ENCODE measurements around the gene PERM1. TPM values are rescaled to one million over a fixed set of nuclear protein-coding genes. Genes with fewer than 3 reads are reported as not detected.
A peak's percentile ranks its signal among the peaks of the same experiment; 100 is the strongest.

Gene PERM1
- total and polyA plus RNA-seq, 4 donors, result under 0.01 to 0.06 TPM; not detected in 2

DNA sequence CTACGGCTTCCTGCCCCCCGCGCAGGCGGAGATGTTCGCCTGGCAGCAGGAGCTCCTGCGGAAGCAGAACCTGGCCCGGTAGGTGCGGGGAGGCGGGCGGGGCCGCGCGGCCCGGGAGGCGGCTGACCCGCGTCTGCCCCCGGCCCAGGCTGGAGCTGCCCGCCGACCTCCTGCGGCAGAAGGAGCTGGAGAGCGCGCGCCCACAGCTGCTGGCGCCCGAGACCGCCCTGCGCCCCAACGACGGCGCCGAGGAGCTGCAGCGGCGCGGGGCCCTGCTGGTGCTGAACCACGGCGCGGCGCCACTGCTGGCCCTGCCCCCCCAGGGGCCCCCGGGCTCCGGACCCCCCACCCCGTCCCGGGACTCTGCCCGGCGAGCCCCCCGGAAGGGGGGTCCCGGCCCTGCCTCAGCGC, 39.5 kb downstream of the PERM1 start:
- Histone ChIP-seq H3K9me3 (ENCODE audit: control insufficient read depth in 4 of 4, low read length in 3 of 4) (no peaks in the 10 kb centered on the region), H3K9ac (ENCODE audit: low read depth in 1 of 2, low read length in 2 of 2) (no peak overlapping the region), H3K36me3 (ENCODE audit: control insufficient read depth in 4 of 4, insufficient read depth in 3 of 4, low read depth in 1 of 4, low read length in 3 of 4) (peaks cover 0 to 25% (median 4%) of the 10 kb centered on the region in 4 donors), H3K4me1 (ENCODE audit: control insufficient read depth in 4 of 4, insufficient read depth in 4 of 4, low read length in 3 of 4) (peaks cover 15 to 35% (median 21%) of the 10 kb centered on the region in 4 donors), H3K27ac (ENCODE audit: low read depth in 1 of 2, low read length in 2 of 2) (peak overlapping the region; percentile 37 to 54), H3K27me3 (ENCODE audit: control insufficient read depth in 4 of 4, insufficient read depth in 4 of 4, low read length in 3 of 4) (peaks cover 0 to 2% (median 0%) of the 10 kb centered on the region in 4 donors), H3K4me3 (ENCODE audit: low read depth in 1 of 3, low read length in 3 of 3) (peak overlapping the region in 1 of 3 donors; percentile 50)
- TF ChIP-seq HNF4A (conservative IDR thresholded peaks at IDR 0.05), result no peak
- no peak for TF ChIP-seq JUND (IDR thresholded peaks at IDR 0.05)
- no peak for TF ChIP-seq NR2F2 (IDR thresholded peaks at IDR 0.05)
- TF ChIP-seq FOXA2 (IDR thresholded peaks at IDR 0.05), result no peak
- TF ChIP-seq, protein P1, sequence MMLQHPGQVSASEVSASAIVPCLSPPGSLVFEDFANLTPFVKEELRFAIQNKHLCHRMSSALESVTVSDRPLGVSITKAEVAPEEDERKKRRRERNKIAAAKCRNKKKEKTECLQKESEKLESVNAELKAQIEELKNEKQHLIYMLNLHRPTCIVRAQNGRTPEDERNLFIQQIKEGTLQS (IDR thresholded peaks at IDR 0.05), result no peak
- no peak for TF ChIP-seq RAD21 (IDR thresholded peaks at IDR 0.05)
- TF ChIP-seq EGR1 (IDR thresholded peaks at IDR 0.05; ENCODE audit: low read depth in 2 of 2), result no peak
- TF ChIP-seq, protein P2, sequence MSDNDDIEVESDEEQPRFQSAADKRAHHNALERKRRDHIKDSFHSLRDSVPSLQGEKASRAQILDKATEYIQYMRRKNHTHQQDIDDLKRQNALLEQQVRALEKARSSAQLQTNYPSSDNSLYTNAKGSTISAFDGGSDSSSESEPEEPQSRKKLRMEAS (IDR thresholded peaks at IDR 0.05), result no peak
- TF ChIP-seq SP1 (IDR thresholded peaks at IDR 0.05), result no peak
- TF ChIP-seq GABPA (IDR thresholded peaks at IDR 0.05 in 1 of 2, conservative IDR thresholded peaks at IDR 0.05 in 1 of 2), result no peak
- TF ChIP-seq TAF1 (conservative IDR thresholded peaks at IDR 0.05), result no peak
- TF ChIP-seq, protein P3, sequence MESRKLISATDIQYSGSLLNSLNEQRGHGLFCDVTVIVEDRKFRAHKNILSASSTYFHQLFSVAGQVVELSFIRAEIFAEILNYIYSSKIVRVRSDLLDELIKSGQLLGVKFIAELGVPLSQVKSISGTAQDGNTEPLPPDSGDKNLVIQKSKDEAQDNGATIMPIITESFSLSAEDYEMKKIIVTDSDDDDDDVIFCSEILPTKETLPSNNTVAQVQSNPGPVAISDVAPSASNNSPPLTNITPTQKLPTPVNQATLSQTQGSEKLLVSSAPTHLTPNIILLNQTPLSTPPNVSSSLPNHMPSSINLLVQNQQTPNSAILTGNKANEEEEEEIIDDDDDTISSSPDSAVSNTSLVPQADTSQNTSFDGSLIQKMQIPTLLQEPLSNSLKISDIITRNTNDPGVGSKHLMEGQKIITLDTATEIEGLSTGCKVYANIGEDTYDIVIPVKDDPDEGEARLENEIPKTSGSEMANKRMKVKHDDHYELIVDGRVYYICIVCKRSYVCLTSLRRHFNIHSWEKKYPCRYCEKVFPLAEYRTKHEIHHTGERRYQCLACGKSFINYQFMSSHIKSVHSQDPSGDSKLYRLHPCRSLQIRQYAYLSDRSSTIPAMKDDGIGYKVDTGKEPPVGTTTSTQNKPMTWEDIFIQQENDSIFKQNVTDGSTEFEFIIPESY (IDR thresholded peaks at IDR 0.05), result no peak
- TF ChIP-seq YY1 (IDR thresholded peaks at IDR 0.05), result no peak
- TF ChIP-seq, protein P4, sequence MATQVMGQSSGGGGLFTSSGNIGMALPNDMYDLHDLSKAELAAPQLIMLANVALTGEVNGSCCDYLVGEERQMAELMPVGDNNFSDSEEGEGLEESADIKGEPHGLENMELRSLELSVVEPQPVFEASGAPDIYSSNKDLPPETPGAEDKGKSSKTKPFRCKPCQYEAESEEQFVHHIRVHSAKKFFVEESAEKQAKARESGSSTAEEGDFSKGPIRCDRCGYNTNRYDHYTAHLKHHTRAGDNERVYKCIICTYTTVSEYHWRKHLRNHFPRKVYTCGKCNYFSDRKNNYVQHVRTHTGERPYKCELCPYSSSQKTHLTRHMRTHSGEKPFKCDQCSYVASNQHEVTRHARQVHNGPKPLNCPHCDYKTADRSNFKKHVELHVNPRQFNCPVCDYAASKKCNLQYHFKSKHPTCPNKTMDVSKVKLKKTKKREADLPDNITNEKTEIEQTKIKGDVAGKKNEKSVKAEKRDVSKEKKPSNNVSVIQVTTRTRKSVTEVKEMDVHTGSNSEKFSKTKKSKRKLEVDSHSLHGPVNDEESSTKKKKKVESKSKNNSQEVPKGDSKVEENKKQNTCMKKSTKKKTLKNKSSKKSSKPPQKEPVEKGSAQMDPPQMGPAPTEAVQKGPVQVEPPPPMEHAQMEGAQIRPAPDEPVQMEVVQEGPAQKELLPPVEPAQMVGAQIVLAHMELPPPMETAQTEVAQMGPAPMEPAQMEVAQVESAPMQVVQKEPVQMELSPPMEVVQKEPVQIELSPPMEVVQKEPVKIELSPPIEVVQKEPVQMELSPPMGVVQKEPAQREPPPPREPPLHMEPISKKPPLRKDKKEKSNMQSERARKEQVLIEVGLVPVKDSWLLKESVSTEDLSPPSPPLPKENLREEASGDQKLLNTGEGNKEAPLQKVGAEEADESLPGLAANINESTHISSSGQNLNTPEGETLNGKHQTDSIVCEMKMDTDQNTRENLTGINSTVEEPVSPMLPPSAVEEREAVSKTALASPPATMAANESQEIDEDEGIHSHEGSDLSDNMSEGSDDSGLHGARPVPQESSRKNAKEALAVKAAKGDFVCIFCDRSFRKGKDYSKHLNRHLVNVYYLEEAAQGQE (IDR thresholded peaks at IDR 0.05), result no peak
- no peak for TF ChIP-seq RXRA (IDR thresholded peaks at IDR 0.05)
- DNase-seq (ENCODE audit: low spot score), result no peak
- WGBS, result 3% methylated on average over 48 of the region's 48 CpGs

DNA sequence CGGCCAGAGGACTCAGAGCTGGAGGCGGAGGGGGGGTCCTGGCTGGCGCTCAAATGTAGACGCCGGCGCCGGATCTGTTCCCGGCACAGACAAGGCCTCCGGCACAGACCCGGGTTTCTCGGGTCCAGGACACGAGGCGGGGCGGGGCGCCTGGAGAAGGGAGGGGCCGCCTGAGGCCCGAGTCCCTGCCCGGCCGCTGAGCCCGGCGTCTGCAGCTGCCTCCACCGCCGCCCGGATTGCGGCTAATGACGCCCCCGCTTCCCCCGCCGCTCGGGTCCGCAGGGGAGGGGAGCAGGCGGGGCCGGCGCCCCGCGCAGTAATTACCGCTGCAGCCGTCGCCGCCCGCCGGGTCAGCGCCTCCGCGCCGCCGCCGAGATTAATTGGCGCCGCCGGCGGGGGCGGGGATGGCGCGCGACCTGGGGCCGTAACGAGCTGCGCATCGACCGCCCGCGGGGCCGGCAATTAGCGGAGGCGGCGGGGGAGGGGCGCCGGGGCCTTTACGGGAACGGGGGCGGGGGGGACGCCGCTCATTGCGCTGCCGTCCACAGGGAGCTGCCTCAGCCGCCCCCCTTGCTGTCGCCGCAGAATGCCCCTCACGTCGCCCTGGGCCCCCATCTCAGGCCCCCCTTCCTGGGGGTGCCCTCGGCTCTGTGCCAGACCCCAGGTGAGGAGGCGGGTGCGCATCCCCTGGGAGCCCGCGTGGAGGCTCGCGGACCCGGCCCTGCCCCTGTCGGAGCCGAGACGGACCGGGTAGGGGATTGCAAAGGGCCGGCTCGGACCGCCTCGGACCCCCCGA, 40.1 kb downstream of the PERM1 start:
- Histone ChIP-seq H3K27me3 (ENCODE audit: control insufficient read depth in 4 of 4, insufficient read depth in 4 of 4, low read length in 3 of 4) (peaks cover 0 to 2% (median 0%) of the 10 kb centered on the region in 4 donors), H3K36me3 (ENCODE audit: control insufficient read depth in 4 of 4, insufficient read depth in 3 of 4, low read depth in 1 of 4, low read length in 3 of 4) (peaks cover 0 to 19% (median 4%) of the 10 kb centered on the region in 4 donors), H3K4me3 (ENCODE audit: low read depth in 1 of 3, low read length in 3 of 3) (peak overlapping the region in 1 of 3 donors; percentile 50), H3K9me3 (ENCODE audit: control insufficient read depth in 4 of 4, low read length in 3 of 4) (no peaks in the 10 kb centered on the region), H3K4me1 (ENCODE audit: control insufficient read depth in 4 of 4, insufficient read depth in 4 of 4, low read length in 3 of 4) (peaks cover 15 to 35% (median 21%) of the 10 kb centered on the region in 4 donors), H3K27ac (ENCODE audit: low read depth in 1 of 2, low read length in 2 of 2) (peak overlapping the region in 1 of 2 donors; percentile 37), H3K9ac (ENCODE audit: low read depth in 1 of 2, low read length in 2 of 2) (no peak overlapping the region)
- DNase-seq (ENCODE audit: low spot score), result no peak
- WGBS, result under 1% methylated on average over 98 of the region's 98 CpGs
- TF ChIP-seq YY1 (IDR thresholded peaks at IDR 0.05), result no peak
- TF ChIP-seq, protein P3 (IDR thresholded peaks at IDR 0.05), result no peak
- TF ChIP-seq EGR1 (IDR thresholded peaks at IDR 0.05; ENCODE audit: low read depth in 2 of 2), result no peak
- no peak for TF ChIP-seq JUND (IDR thresholded peaks at IDR 0.05)
- no peak for TF ChIP-seq SP1 (IDR thresholded peaks at IDR 0.05)
- no peak for TF ChIP-seq GABPA (IDR thresholded peaks at IDR 0.05 in 1 of 2, conservative IDR thresholded peaks at IDR 0.05 in 1 of 2)
- TF ChIP-seq HNF4A (conservative IDR thresholded peaks at IDR 0.05), result no peak
- TF ChIP-seq, protein P1 (IDR thresholded peaks at IDR 0.05), result no peak
- no peak for TF ChIP-seq TAF1 (conservative IDR thresholded peaks at IDR 0.05)
- TF ChIP-seq, protein P5, sequence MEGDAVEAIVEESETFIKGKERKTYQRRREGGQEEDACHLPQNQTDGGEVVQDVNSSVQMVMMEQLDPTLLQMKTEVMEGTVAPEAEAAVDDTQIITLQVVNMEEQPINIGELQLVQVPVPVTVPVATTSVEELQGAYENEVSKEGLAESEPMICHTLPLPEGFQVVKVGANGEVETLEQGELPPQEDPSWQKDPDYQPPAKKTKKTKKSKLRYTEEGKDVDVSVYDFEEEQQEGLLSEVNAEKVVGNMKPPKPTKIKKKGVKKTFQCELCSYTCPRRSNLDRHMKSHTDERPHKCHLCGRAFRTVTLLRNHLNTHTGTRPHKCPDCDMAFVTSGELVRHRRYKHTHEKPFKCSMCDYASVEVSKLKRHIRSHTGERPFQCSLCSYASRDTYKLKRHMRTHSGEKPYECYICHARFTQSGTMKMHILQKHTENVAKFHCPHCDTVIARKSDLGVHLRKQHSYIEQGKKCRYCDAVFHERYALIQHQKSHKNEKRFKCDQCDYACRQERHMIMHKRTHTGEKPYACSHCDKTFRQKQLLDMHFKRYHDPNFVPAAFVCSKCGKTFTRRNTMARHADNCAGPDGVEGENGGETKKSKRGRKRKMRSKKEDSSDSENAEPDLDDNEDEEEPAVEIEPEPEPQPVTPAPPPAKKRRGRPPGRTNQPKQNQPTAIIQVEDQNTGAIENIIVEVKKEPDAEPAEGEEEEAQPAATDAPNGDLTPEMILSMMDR (IDR thresholded peaks at IDR 0.05; ENCODE audit: low read depth, low read length, missing input control), result no peak
- TF ChIP-seq FOXA1 (IDR thresholded peaks at IDR 0.05), result no peak
- TF ChIP-seq FOXA2 (IDR thresholded peaks at IDR 0.05), result no peak
- TF ChIP-seq, protein P2 (IDR thresholded peaks at IDR 0.05), result no peak
- no peak for TF ChIP-seq HNF4G (IDR thresholded peaks at IDR 0.05)
- no peak for TF ChIP-seq NR2F2 (IDR thresholded peaks at IDR 0.05)
- TF ChIP-seq RXRA (IDR thresholded peaks at IDR 0.05), result no peak

Measured in liver (tissue), 9 donors.